DMS53 treated with DMSO at 0.1 percent for 48 hours (cell line): ENCODE data around the gene C3.
"Not testable (repeated sequence)": the region's sequence is repeated elsewhere in the genome, so short reads cannot be mapped to it uniquely, and the experiment has no call there.

ENCODE experiments used
- DNase-seq: peaks from one replicate; lab custom pipeline; 2025; ENCODE audit not compliant: unreplicated experiment; lab: John Stamatoyannopoulos, UW

Gene C3

GRCh38 chr19:6713773-6714692, 6.4 kb downstream of the C3 start:
- no peak for DNase-seq

GRCh38 chr19:6712692-6713670, 7.5 kb downstream of the C3 start:
- no peak for DNase-seq

- DNase-seq: no peak
Measured at GRCh38 chr19:6712231-6712630, 8.2 kb downstream of the C3 start.

GRCh38 chr19:6711605-6712004, 8.8 kb downstream of the C3 start:
- no peak for DNase-seq

GRCh38 chr19:6711078-6711361, 9.4 kb downstream of the C3 start:
- DNase-seq: no peak

- DNase-seq: no peak
Measured at GRCh38 chr19:6710273-6711077, 10.0 kb downstream of the C3 start.

GRCh38 chr19:6709549-6709948, 10.9 kb downstream of the C3 start:
- DNase-seq: no peak

- DNase-seq: not testable (repeated sequence)
Measured at GRCh38 chr19:6708913-6709312, 11.5 kb downstream of the C3 start.

GRCh38 chr19:6708346-6708745, 12.1 kb downstream of the C3 start:
- DNase-seq: no peak

GRCh38 chr19:6707658-6708018, 12.8 kb downstream of the C3 start:
- no peak for DNase-seq

- DNase-seq: no peak
Measured at GRCh38 chr19:6707011-6707657, 13.3 kb downstream of the C3 start.

- no peak for DNase-seq
Measured at GRCh38 chr19:6706633-6706958, 13.9 kb downstream of the C3 start.

- no peak for DNase-seq
Measured at GRCh38 chr19:6705931-6706632, 14.4 kb downstream of the C3 start.

- no peak for DNase-seq
Measured at GRCh38 chr19:6700586-6701316, 19.7 kb downstream of the C3 start.

GRCh38 chr19:6699935-6700334, 20.5 kb downstream of the C3 start:
- no peak for DNase-seq

GRCh38 chr19:6697291-6697690, 23.2 kb downstream of the C3 start:
- DNase-seq: no peak

GRCh38 chr19:6696239-6696820, 24.1 kb downstream of the C3 start:
- no peak for DNase-seq

- no peak for DNase-seq
Measured at GRCh38 chr19:6694147-6694815, 26.2 kb downstream of the C3 start.

- DNase-seq: no peak
Measured at GRCh38 chr19:6693681-6694080, 26.8 kb downstream of the C3 start.
